ENCODE data around the gene IREB2.
"Not testable (repeated sequence)": the region's sequence is repeated elsewhere in the genome, so short reads cannot be mapped to it uniquely, and the experiment has no call there.

The IREB2 gene

GRCh38 chr15:78492872-78493271, 54.9 kb downstream of the IREB2 start:
- no peak for DNase-seq

- DNase-seq, result no peak
Measured at GRCh38 chr15:78501857-78502256, 63.8 kb downstream of the IREB2 start.

GRCh38 chr15:78502641-78503040, 64.6 kb downstream of the IREB2 start:
- DNase-seq, result no peak

- peak; percentile 28 to 72 (median 40) for DNase-seq
Measured at GRCh38 chr15:78506971-78507830, 69.2 kb downstream of the IREB2 start, which contains the start of gene HYKK. HYKK (plus strand) TSS chr15:78507577; CDS start chr15:78513089, 5,512 bp downstream.

GRCh38 chr15:78507831-78508160, 69.8 kb downstream of the IREB2 start:
- no peak for DNase-seq

- DNase-seq, result no peak
Measured at GRCh38 chr15:78508272-78508671, 70.3 kb downstream of the IREB2 start.

GRCh38 chr15:78509726-78510312, 71.8 kb downstream of the IREB2 start:
- DNase-seq, result no peak

- not testable (repeated sequence) for DNase-seq
Measured at GRCh38 chr15:78520035-78520434, 82.0 kb downstream of the IREB2 start.

GRCh38 chr15:78524230-78524629, 86.2 kb downstream of the IREB2 start:
- no peak for DNase-seq

GRCh38 chr15:78527325-78527724, 89.3 kb downstream of the IREB2 start:
- no peak for DNase-seq

- DNase-seq, result no peak
Measured at GRCh38 chr15:78533331-78533730, 95.3 kb downstream of the IREB2 start.

- no peak for DNase-seq
Measured at GRCh38 chr15:78536134-78536533, 98.1 kb downstream of the IREB2 start.

GRCh38 chr15:78537266-78537905, 99.4 kb downstream of the IREB2 start:
- DNase-seq, result no peak

GRCh38 chr15:78538358-78538757, 100.3 kb downstream of the IREB2 start:
- no peak for DNase-seq

- not testable (repeated sequence) for DNase-seq
Measured at GRCh38 chr15:78539464-78540140, 101.6 kb downstream of the IREB2 start.

- DNase-seq, result peak; percentile 84 to 94 (median 92)
Measured at GRCh38 chr15:78540141-78540870, 102.3 kb downstream of the IREB2 start, which contains the start of gene PSMA4. PSMA4 (plus strand) TSS chr15:78540444; CDS start chr15:78541928, 1,484 bp downstream.

GRCh38 chr15:78540871-78541743, 103.1 kb downstream of the IREB2 start:
- no peak for DNase-seq

- no peak for DNase-seq
Measured at GRCh38 chr15:78541744-78542034, 103.7 kb downstream of the IREB2 start.

- no peak for DNase-seq
Measured at GRCh38 chr15:78542647-78543046, 104.6 kb downstream of the IREB2 start.

GRCh38 chr15:78550194-78550593, 112.2 kb downstream of the IREB2 start:
- DNase-seq, result no peak

GRCh38 chr15:78550815-78551214, 112.8 kb downstream of the IREB2 start:
- no peak for DNase-seq

Data from activated naive CD4-positive, alpha-beta T cell (primary cell).